ENCODE results near the gene MIF4GD.
"Not testable (repeated sequence)": the region's sequence is repeated elsewhere in the genome, so short reads cannot be mapped to it uniquely, and the experiment has no call there.

MIF4GD gene, protein sequence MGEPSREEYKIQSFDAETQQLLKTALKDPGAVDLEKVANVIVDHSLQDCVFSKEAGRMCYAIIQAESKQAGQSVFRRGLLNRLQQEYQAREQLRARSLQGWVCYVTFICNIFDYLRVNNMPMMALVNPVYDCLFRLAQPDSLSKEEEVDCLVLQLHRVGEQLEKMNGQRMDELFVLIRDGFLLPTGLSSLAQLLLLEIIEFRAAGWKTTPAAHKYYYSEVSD

DNA sequence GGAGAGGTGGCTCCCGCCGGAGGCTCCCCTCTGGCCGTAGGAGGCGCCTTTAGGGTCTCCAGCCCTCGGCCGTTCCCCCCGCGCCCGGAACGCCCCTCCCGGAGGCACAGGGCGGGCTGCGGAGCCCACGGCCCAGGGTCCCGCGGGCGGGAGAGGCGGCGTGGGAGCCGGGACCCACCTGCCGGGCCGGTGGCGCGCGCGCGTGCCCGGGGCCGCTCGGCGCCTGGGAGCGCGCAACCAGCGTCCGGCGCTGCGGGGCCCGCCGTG is at the start of gene MIF4GD:
TSS of gene MIF4GD (minus strand) at position 266 of the 267 bp plus-strand sequence. CDS start 1,036 bp downstream, outside the sequence.
- no peak for DNase-seq (ENCODE audit: low read depth in 3 of 3)

GRCh38 chr17:75319904-75320691 is 49.1 kb upstream of the MIF4GD start:
- no peak for DNase-seq (ENCODE audit: low read depth in 3 of 3)

DNA sequence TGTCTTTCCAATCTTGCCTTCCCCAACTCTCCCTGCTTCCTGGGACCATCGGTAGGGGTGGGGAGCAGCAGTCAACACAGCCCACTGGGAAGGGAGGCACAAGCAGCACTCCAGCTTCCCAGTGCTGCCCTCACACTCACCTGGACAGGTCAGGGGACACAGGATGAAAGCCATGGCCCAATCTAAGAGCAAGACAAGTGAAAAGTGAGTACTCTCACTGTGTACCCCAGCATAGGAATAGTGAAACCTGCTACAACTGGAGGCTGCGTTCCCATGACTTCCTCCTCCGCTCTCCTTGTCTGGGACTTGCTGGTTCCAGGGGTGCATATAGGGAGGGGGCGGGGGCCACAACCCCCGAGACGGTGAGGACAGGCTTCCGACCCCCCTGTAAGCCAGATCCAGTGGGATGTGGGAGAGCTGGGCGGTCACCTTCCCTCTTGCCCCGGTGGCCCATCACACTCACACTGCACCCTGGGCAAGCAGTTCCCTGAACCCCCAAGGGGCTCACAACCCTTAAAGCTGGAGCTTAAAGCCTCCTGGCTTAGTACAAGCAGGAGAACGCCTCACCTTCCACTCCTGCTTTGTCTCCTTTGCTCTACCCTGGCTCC is 47.7 kb upstream of the MIF4GD start:
- no peak for DNase-seq (ENCODE audit: low read depth in 3 of 3)

DNA sequence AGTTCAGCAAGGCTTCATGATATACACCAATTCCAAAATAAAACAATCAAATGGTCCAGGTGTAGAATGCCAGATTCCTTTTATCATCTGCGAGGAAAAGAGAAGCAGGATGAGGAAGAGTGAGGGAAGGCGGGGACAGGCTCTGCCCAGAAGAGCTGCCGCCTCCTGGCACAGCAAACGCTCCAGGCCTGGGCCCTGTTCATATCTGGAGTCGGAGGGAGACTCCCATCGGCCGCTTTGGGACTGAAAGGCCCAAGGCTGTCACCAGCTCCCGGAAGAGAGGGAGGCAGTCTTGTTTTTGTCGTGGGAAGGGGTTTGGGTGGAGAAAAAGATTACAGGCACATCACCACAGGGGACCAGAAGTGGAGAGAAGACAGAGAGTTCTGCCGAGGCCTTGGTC is 47.2 kb upstream of the MIF4GD start:
- DNase-seq (ENCODE audit: low read depth in 3 of 3) = no peak

- DNase-seq (ENCODE audit: low read depth in 3 of 3) = no peak
Measured at GRCh38 chr17:75317671-75318070, 46.6 kb upstream of the MIF4GD start.

- DNase-seq (ENCODE audit: low read depth in 3 of 3) = no peak
Measured at GRCh38 chr17:75316253-75316652, 45.2 kb upstream of the MIF4GD start.

DNA sequence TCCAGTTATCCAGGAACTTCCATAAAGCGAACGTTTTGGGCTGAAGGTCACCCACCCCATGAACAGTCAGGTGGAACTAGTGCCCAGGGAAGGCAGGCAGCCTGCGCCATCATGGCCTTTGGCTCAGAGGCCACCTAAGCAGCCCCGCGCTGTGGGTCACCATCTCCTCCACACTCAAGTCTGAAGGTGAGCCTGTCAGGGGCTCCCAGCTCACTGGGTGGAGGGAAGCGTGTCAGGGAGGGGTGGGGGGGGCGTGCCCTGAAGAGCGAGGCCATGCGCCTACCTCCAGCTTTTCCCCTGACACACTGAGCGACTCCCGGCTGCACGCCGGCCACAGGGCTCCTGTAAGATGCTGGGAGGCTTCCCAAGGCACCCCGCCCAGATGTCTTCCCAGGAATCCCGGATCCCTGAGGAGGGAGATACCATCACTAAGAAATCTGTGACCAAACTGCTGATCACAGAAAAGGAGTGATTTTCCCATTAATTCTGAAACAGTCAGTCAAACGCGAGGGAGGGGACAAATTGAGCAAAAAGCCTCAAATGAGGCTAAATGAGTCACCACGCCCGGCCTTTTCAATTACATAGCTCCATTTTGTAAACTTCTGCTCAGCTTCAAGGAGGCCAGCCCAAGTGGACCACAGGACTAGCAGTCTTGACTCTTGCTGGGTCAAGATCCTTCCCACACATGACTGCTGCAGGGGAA is 44.7 kb upstream of the MIF4GD start:
- DNase-seq (ENCODE audit: low read depth in 3 of 3) = no peak

- DNase-seq (ENCODE audit: low read depth in 3 of 3) = no peak
Measured at GRCh38 chr17:75313941-75314551, 43.0 kb upstream of the MIF4GD start.

- DNase-seq (ENCODE audit: low read depth in 3 of 3) = no peak
Measured at GRCh38 chr17:75308732-75309629, 38.0 kb upstream of the MIF4GD start.

DNA sequence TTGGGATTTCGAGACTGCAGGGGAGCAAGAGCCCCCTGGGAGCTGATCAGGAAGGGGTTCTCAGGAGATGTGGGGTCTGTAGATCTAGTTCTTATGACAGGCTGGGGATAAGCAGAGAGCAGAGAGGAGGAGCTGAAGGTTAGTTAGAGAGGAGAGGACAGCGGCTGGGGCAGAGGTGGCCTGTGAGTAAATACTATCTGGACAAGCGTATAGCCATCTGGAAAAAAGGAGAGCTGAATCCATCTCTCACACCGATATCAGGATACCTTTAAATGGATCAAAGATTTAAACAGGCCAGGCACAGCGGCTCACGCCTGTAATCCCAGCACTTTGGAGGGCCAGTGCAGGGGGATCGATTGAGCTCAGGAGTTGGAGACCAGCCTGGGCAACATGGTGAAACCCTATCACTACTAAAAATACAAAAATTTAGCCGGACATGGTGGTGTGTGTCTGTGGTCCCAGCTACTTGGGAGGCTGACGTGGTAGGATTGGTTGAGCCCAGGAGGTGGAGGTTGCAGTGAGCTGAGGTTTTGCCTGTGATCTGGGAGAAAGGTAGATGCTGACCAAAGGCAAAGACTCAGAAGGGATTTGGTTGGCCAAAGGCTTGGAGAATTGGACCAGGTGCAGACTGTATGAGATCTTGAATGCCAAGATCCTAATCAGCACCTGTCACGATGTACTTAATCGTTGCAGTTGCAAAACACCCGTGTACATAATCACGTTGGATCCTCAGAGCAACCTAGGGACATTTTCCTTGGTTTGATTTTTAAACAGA is 37.1 kb upstream of the MIF4GD start:
- no peak for DNase-seq (ENCODE audit: low read depth in 3 of 3)

- no peak for DNase-seq (ENCODE audit: low read depth in 3 of 3)
Measured at GRCh38 chr17:75301502-75302206, 30.6 kb upstream of the MIF4GD start.

GRCh38 chr17:75301049-75301448 is 30.0 kb upstream of the MIF4GD start:
- DNase-seq (ENCODE audit: low read depth in 3 of 3) = no peak

DNA sequence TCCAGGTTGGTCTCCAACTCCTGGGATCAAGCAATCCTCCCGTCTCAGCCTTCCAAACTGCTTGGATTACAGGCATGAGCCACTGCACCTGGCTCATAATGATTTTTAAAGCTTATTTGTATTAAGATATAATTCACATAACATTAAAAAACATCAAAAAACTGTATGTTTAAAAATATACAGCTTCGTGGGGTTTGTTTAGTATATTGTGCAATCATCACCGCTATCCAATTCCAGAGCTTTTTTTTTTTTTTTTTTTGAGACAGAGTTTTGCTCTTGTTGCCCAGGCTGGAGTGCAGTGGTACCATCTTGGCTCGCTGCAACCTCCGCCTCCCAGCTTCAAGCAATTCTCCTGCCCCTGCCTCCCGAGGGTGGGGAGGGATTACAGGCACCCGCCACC is 29.2 kb upstream of the MIF4GD start:
- no peak for DNase-seq (ENCODE audit: low read depth in 3 of 3)

DNA sequence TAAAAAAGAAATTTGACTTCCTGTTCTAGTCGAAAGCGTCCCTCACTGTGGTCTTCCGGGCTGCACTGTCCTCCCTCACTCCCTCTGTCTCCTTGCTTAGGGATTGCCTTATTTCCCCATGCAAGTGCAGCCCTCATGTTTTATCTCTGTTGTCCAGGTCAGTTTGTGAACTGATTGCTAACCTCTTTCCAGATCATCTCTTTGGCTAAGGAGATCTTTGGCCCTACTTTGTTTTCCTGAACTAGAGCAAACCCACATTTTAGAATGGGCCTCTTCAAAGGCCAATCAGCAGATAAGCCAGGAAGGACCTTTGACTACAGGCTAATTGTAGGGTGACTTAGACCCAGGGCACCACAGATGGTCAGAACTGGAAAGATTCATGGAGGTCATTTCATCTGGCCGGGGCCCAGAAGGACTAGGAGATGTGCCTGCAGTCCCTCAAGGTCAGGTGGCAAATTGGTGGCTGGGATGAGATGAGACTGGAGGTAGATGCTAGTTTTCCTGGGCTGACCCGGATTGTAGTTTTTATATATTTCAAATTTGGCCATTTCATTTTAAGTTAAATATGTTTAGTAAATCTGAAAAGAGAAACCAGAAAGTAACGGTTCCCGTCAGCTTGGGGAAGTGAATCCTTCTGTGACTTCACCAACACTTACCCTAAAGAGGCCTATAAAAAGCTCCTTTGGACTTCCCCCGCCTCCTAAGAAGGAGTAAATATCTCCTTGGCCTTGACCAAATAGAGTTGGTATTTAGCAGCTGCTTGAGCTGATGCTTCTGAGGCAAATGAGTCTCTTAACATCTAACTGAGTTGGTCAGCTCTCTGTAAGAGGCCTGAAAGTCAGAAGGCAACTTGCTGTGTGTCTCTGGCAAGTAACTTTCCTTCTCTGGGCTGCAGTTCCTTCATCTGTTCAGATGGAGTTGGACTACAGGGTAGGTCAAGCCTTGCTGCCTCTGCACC is 24.4 kb upstream of the MIF4GD start:
- DNase-seq (ENCODE audit: low read depth in 3 of 3) = no peak

GRCh38 chr17:75292810-75293448 is 21.9 kb upstream of the MIF4GD start:
- DNase-seq (ENCODE audit: low read depth in 3 of 3) = not testable (repeated sequence)

DNA sequence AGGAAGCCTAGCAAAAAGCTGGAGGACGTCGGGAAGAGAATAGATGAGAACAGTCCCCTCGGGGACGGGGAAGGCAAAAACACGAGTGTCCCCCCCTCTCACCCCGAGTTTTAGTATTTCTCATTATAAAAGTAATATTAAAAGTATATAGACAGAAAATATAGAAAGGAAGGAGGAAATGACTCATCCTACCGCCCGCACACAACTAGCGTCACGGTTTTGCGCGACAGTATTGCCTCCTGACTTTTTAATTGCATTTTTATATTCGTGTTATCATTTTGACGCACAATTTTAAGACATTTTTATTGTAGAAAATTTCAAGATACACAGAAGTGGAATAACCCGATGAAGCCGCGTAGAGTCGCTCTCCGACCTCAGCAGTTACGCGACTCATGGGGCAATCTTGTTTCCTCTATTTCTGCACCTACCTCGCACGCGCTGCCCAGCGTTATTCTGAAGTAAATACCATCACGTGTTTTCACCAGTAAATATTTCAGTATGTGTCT is 18.9 kb upstream of the MIF4GD start:
- peak; percentile 48 to 66 (median 60) for DNase-seq (ENCODE audit: low read depth in 3 of 3)

DNA sequence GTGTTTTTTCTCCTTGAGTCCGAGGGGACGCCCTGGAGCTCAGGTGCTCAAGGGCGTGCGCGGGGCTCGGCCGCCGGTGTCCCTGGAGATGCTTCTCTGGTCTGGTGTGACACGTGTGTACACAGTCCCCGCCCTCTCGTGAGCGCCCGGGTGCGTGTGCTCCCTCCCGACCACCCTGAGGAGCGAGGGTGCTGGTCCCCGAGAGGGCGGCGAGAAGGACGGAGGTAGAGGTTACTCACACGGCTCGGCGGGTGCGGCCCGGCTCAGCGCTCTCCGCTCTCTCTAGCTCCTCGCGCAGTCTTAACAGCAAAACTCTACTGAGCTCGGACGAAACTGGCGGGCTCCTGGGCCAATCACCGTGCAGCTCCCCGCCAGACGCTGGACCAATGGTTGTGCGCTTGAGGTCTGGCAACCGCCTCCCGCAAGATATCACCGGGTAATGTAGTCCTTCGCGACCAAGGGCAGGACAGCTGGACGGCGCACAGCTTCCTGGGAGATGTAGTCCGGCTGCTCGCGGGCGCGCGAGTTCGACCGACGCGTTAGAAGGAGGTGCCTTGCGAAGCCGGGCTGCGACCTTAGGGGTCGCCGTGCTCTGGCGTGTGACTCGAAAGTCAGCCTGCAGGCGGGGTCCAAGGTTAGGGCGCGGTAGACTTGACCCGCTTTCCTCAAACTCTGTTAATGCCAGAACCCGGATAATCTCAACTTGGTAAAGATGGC is 18.2 kb upstream of the MIF4GD start, which contains the start of gene SLC25A19:
TSS of gene SLC25A19 (minus strand) at position 319 of the 717 bp plus-strand sequence. CDS start 2,669 bp downstream, outside the sequence.
- DNase-seq (ENCODE audit: low read depth in 3 of 3) = peak; percentile 88 to 97 (median 92)

Measured in stimulated activated CD4-positive, alpha-beta T cell treated with anti-CD3 and anti-CD28 coated beads, TNF-alpha, amount 100 ng/mL, for 24 hours (primary cell).